ENCODE results near the gene LRCH1.

Gene LRCH1

GRCh38 chr13:46773541-46773940 is 220.6 kb downstream of the LRCH1 start:
- Histone ChIP-seq H3K4me1 (ENCODE audit: control insufficient read depth, insufficient read depth, low read length) (peaks cover 8% of the 10 kb centered on the region), H3K36me3 (ENCODE audit: control insufficient read depth, insufficient read depth, low read length, severe bottlenecking) (peaks cover 85% of the 10 kb centered on the region), H3K9ac (ENCODE audit: low read length) (no peak overlapping the region), H3K27me3 (replicated peaks; ENCODE audit: control insufficient read depth, insufficient read depth, low read length) (no peaks in the 10 kb centered on the region), H3K9me3 (ENCODE audit: control insufficient read depth, low read length) (no peaks in the 10 kb centered on the region), H3K4me3 (ENCODE audit: low read length) (no peak overlapping the region)
- DNase-seq (ENCODE audit: low read depth): no peak

- no peaks in the 10 kb centered on the region for H3K27me3 ChIP-seq (replicated peaks; ENCODE audit: control insufficient read depth, insufficient read depth, low read length)
- H3K36me3 ChIP-seq (ENCODE audit: control insufficient read depth, insufficient read depth, low read length, severe bottlenecking): peaks cover 86% of the 10 kb centered on the region
- no peak overlapping the region for H3K9ac ChIP-seq (ENCODE audit: low read length)
- DNase-seq (ENCODE audit: low read depth): no peak
- no peak overlapping the region for H3K4me3 ChIP-seq (ENCODE audit: low read length)
- H3K4me1 ChIP-seq (ENCODE audit: control insufficient read depth, insufficient read depth, low read length): peaks cover 16% of the 10 kb centered on the region
- H3K9me3 ChIP-seq (ENCODE audit: control insufficient read depth, low read length): no peaks in the 10 kb centered on the region
These were observed 222.6 kb downstream of the LRCH1 start for GRCh38 chr13:46775385-46776107.

GRCh38 chr13:46778095-46778494 is 225.1 kb downstream of the LRCH1 start:
- DNase-seq (ENCODE audit: low read depth): no peak
- Histone ChIP-seq H3K4me3 (ENCODE audit: low read length) (no peak overlapping the region), H3K27me3 (replicated peaks; ENCODE audit: control insufficient read depth, insufficient read depth, low read length) (no peaks in the 10 kb centered on the region), H3K4me1 (ENCODE audit: control insufficient read depth, insufficient read depth, low read length) (peaks cover 22% of the 10 kb centered on the region), H3K9ac (ENCODE audit: low read length) (no peak overlapping the region), H3K36me3 (ENCODE audit: control insufficient read depth, insufficient read depth, low read length, severe bottlenecking) (peaks cover 85% of the 10 kb centered on the region), H3K9me3 (ENCODE audit: control insufficient read depth, low read length) (no peaks in the 10 kb centered on the region)

DNA sequence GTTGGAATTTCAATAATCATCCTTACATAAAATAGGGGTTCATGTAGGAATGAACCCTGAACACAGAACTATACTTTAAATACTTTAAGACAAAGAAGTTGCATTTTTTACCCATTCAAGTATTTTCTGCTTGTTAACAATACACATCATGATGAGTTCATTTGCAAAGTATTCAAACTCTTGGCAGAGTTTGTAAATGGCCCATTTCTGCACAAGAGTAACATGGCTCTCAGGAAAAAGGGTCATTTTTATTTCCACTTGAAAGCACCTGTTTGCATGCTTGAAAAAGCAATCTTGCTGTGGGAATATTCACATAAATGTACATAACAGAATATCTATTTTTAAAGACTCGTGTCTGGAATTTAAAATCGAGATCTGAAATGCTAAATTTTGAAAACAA is 225.9 kb downstream of the LRCH1 start:
- Histone ChIP-seq H3K4me3 (ENCODE audit: low read length) (no peak overlapping the region), H3K36me3 (ENCODE audit: control insufficient read depth, insufficient read depth, low read length, severe bottlenecking) (peaks cover 85% of the 10 kb centered on the region), H3K9me3 (ENCODE audit: control insufficient read depth, low read length) (no peaks in the 10 kb centered on the region), H3K9ac (ENCODE audit: low read length) (no peak overlapping the region), H3K27me3 (replicated peaks; ENCODE audit: control insufficient read depth, insufficient read depth, low read length) (no peaks in the 10 kb centered on the region), H3K4me1 (ENCODE audit: control insufficient read depth, insufficient read depth, low read length) (peaks cover 22% of the 10 kb centered on the region)
- DNase-seq (ENCODE audit: low read depth): peak; percentile 62

GRCh38 chr13:46782066-46782465 is 229.1 kb downstream of the LRCH1 start:
- Histone ChIP-seq H3K36me3 (ENCODE audit: control insufficient read depth, insufficient read depth, low read length, severe bottlenecking) (peaks cover 86% of the 10 kb centered on the region), H3K27me3 (replicated peaks; ENCODE audit: control insufficient read depth, insufficient read depth, low read length) (no peaks in the 10 kb centered on the region), H3K4me1 (ENCODE audit: control insufficient read depth, insufficient read depth, low read length) (peaks cover 22% of the 10 kb centered on the region), H3K9ac (ENCODE audit: low read length) (no peak overlapping the region), H3K4me3 (ENCODE audit: low read length) (no peak overlapping the region), H3K9me3 (ENCODE audit: control insufficient read depth, low read length) (no peaks in the 10 kb centered on the region)
- DNase-seq (ENCODE audit: low read depth): no peak

DNA sequence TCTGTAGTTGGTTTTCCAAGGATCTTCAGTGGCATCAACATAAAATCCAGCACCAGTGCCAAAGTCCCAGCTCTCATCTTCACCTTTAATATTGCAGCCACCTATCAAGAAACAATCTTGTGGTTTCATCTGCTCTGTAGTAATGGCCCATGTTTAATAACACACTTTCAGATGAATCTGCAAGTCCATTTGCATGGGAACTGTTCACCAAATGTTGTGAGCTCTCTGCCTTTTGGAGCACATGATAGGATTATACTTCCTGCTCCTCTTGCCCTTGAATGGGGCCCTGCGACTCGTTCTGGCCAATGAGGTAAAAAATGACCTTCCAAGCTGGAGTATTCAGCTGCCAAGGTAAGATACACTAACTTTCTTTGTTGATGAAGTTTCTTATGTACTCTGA is 229.7 kb downstream of the LRCH1 start:
- no peak for DNase-seq (ENCODE audit: low read depth)
- Histone ChIP-seq H3K36me3 (ENCODE audit: control insufficient read depth, insufficient read depth, low read length, severe bottlenecking) (peaks cover 81% of the 10 kb centered on the region), H3K27me3 (replicated peaks; ENCODE audit: control insufficient read depth, insufficient read depth, low read length) (no peaks in the 10 kb centered on the region)

GRCh38 chr13:46783504-46783903 is 230.5 kb downstream of the LRCH1 start:
- Histone ChIP-seq H3K27me3 (replicated peaks; ENCODE audit: control insufficient read depth, insufficient read depth, low read length) (no peaks in the 10 kb centered on the region), H3K36me3 (ENCODE audit: control insufficient read depth, insufficient read depth, low read length, severe bottlenecking) (peaks cover 82% of the 10 kb centered on the region), H3K4me1 (ENCODE audit: control insufficient read depth, insufficient read depth, low read length) (peaks cover 18% of the 10 kb centered on the region), H3K9ac (ENCODE audit: low read length) (no peak overlapping the region), H3K4me3 (ENCODE audit: low read length) (no peak overlapping the region), H3K9me3 (ENCODE audit: control insufficient read depth, low read length) (no peaks in the 10 kb centered on the region)
- DNase-seq (ENCODE audit: low read depth): no peak

More for the DNA sequence above, 229.7 kb downstream of the LRCH1 start:
- Histone ChIP-seq H3K9ac (ENCODE audit: low read length) (no peak overlapping the region), H3K4me3 (ENCODE audit: low read length) (no peak overlapping the region), H3K9me3 (ENCODE audit: control insufficient read depth, low read length) (no peaks in the 10 kb centered on the region), H3K4me1 (ENCODE audit: control insufficient read depth, insufficient read depth, low read length) (peaks cover 22% of the 10 kb centered on the region)

- Histone ChIP-seq H3K27me3 (replicated peaks; ENCODE audit: control insufficient read depth, insufficient read depth, low read length) (no peaks in the 10 kb centered on the region), H3K36me3 (ENCODE audit: control insufficient read depth, insufficient read depth, low read length, severe bottlenecking) (peaks cover 14% of the 10 kb centered on the region), H3K9me3 (ENCODE audit: control insufficient read depth, low read length) (no peaks in the 10 kb centered on the region), H3K4me3 (ENCODE audit: low read length) (peak overlapping the region; percentile 95), H3K4me1 (ENCODE audit: control insufficient read depth, insufficient read depth, low read length) (peaks cover 23% of the 10 kb centered on the region), H3K9ac (ENCODE audit: low read length) (no peak overlapping the region)
- no peak for DNase-seq (ENCODE audit: low read depth)
These were observed 242.4 kb downstream of the LRCH1 start for GRCh38 chr13:46795321-46795720.

GRCh38 chr13:46796129-46796514 is 243.2 kb downstream of the LRCH1 start:
- H3K4me1 ChIP-seq (ENCODE audit: control insufficient read depth, insufficient read depth, low read length): peaks cover 23% of the 10 kb centered on the region
- peak overlapping the region; percentile 95 for H3K4me3 ChIP-seq (ENCODE audit: low read length)
- no peak for DNase-seq (ENCODE audit: low read depth)
- H3K9me3 ChIP-seq (ENCODE audit: control insufficient read depth, low read length): no peaks in the 10 kb centered on the region
- H3K9ac ChIP-seq (ENCODE audit: low read length): peak overlapping the region; percentile 96
- H3K27me3 ChIP-seq (replicated peaks; ENCODE audit: control insufficient read depth, insufficient read depth, low read length): no peaks in the 10 kb centered on the region
- peaks cover 6% of the 10 kb centered on the region for H3K36me3 ChIP-seq (ENCODE audit: control insufficient read depth, insufficient read depth, low read length, severe bottlenecking)

DNA sequence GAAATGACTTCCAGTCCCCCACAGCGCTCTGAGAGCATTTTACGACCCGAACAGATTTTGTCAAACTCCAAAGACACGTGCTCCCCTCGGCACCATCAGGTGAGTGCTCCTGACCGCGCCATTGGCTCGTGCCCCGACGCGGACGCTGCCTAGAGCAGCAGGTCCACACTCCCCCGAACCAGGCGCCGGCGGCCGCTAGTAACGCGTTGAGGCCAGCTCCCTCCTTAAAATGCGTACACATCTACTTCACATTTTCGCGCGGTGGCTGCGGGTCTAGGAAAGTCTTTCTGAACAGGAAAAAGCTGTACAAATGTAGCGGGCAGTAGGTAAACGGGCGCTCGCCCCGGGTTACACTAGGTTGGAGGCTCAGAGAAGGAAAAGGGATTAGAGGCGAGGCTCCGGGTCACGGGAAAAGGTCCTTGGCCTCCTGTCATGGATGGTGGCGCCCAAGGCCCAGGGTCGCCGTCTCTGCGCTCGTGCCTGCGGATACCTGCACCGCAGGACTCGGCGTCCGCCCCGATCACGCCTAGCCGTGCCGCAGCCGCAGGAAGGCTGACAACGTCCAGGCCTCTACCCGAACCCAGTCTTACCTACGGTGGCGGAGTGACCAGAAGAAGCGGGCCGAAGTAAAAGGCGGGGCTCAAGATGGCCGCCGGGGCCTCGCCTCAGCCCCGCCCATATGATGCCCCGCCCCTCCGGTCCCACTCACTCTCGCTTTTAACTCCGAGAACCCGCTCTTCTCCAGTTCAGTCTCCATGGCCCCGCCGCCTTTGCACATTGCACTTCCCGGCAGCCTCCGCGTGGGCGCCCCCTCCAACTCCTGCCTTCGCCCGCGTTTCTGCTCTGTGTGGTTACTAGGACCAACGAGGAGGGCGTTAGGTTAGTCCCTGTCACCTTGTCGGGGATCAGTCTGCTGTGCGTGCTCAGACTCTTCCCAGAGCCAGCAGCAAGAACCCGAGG is 243.8 kb downstream of the LRCH1 start, which contains the start of gene ESD:
Gene ESD (minus strand): TSS at position 647 of the 960 bp plus-strand sequence. CDS start 5,748 bp downstream, outside the sequence.
- Histone ChIP-seq H3K27me3 (replicated peaks; ENCODE audit: control insufficient read depth, insufficient read depth, low read length) (no peaks in the 10 kb centered on the region), H3K9ac (ENCODE audit: low read length) (peak within 1 kb of the TSS; percentile 96), H3K4me1 (ENCODE audit: control insufficient read depth, insufficient read depth, low read length) (peaks cover 23% of the 10 kb centered on the region), H3K9me3 (ENCODE audit: control insufficient read depth, low read length) (no peaks in the 10 kb centered on the region), H3K36me3 (ENCODE audit: control insufficient read depth, insufficient read depth, low read length, severe bottlenecking) (no peaks in the 10 kb centered on the region), H3K4me3 (ENCODE audit: low read length) (peak within 1 kb of the TSS; percentile 95)
- DNase-seq (ENCODE audit: low read depth): peak; percentile 96

GRCh38 chr13:46797501-46798237 is 244.7 kb downstream of the LRCH1 start:
- Histone ChIP-seq H3K9ac (ENCODE audit: low read length) (peak overlapping the region; percentile 96), H3K9me3 (ENCODE audit: control insufficient read depth, low read length) (no peaks in the 10 kb centered on the region), H3K27me3 (replicated peaks; ENCODE audit: control insufficient read depth, insufficient read depth, low read length) (no peaks in the 10 kb centered on the region), H3K36me3 (ENCODE audit: control insufficient read depth, insufficient read depth, low read length, severe bottlenecking) (no peaks in the 10 kb centered on the region), H3K4me3 (ENCODE audit: low read length) (peak overlapping the region; percentile 95), H3K4me1 (ENCODE audit: control insufficient read depth, insufficient read depth, low read length) (peaks cover 23% of the 10 kb centered on the region)
- DNase-seq (ENCODE audit: low read depth): no peak
